DMS79 (cell line): ENCODE measurements around the gene CHRD.
"Not testable (repeated sequence)": the region's sequence is repeated elsewhere in the genome, so short reads cannot be mapped to it uniquely, and the experiment has no call there.

ENCODE experiments used
- DNase-seq: peaks from one replicate; lab custom pipeline; 2025; lab: John Stamatoyannopoulos, UW

The CHRD gene

DNA sequence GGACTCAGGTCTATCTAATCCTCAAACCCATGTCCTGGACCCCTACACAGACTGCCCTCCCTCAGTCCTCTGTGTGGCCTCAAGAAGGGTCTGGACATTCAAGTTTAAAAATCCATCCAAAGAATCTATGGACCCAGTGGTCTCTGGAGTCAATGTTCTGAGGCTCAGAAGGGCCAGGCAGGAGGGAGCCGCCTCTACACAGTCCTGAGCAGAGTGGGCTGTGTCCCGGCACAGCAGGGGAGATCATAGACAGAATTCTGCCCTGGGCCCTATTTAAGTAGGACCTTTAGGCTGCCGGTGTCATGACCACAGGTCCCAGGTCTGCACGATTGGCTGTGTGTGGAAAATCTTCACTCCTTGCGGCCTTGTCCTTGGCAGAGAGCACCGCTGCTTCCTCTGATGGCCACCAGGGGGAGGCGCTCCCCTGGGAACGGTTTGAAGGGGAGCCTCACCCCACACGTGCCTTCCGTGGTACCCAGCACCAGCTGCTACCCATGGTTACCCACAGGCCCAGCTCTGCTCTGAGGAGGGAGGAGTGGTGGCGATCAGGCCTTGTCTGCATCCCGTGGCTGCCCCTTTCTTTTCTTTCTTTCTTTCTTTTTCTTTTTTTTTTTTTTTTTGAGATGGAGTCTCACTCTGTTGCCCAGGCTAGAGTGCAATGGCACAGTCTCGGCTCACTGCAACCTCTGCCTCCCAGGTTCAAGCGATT lies 37.9 kb downstream of the CHRD start:
- DNase-seq = no peak

DNA sequence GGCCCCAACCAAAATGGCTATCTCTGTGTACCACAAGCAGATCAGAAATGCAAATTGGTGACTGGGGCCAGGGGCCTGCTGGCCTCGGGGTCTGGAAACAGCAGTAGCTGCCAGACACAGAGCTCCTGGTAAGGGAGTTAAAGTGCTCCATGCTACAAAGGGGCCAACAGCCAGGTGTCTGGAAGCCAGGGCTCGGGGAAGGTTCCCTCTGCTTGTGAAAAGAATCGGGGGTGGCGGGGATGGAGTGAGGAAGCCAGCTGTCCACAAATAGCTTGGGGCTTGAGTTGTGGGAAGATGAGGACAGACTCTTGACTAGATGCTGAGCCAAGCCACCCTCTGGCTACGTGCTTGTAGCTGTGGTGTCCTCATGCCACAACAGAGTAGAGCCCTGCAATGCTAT lies 39.3 kb downstream of the CHRD start:
- no peak for DNase-seq

DNA sequence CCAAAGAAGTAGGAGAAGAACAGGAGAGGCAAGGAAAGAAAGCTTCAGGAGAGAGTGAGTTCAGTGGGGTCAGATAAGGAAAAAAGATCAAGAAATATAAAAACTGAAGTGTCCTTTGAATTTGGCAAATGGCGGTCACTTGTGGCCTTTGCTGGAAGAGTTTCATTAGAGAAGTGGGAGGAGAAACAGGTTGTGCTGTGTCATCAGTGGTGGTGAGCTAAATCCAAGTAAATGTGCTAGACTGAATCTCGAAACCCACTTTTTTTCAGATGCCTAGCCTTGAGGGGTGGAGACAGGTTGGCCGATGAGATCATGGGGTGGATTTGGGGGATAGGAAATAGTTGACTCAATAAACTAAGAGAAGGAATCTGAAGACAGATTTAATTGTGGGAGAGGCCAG lies 43.7 kb downstream of the CHRD start:
- DNase-seq = no peak

DNA sequence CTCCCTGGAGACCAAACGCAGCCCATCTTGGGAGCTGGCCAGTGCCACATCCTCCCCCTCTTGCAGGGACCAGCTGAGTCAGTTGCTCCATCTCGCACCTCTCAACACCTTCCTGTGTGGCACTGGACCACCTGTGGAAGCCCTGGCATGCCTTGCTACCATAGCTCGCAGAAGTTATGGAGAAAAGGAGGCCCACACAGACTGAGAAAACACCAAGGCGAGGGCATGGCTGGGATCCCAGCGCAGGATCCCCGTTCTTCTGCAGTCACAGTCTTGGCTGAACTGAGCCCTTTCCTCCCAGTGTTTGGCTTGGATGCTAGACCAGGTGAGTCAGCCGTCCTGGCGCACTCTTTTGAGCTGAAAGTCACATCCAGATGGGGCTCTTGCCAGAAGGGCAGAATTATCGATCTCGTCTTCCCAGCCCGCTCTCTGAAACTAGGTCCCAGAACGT lies 46.9 kb downstream of the CHRD start:
- DNase-seq = no peak

DNA sequence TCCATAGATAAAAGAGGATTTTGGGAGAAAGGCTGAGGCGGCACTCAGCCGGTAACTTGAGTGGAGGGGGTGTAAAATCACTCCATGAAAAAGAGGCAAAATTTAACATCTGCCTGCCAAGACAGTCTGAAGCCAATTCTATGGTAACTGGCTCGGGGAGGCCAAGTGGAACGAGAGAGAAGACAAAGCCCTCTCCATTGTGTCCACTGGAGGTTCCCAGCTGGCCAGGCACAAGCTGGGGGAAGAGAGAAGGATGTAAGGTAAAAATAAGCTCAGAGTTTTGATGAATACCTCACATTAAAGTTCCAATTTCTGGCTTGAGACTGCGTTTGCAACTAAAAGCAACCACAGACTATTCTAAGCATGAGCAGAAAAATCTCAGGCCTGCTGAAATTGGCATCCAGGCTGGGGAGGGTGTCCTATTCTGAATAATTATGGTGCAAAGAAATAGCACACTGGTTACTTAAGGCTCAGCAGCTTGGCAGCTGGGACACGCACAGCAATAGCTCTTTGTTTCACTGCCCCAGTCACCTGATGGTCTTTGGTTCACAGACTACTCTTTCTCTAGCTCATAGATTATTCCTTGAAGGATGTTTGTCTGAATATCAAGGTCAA lies 48.8 kb downstream of the CHRD start:
- no peak for DNase-seq

DNA sequence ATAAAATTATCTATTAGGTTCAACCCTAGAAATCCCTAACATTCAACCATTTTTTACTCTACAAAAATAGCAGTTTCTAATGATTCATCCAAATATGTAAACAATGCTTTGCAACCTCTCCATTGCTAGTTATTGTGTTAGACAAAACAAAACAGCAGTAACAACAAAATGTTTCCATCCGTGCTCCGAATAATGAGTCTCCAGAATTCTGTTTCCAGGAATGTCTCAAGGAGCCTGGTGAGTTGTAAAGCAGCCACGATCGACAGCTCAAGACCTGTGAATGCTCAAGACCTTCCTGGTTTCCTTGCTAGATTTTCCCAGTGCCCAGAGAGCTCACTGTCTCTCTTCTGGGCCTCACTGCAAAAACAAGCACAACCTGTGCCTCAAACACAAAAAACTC lies 49.9 kb downstream of the CHRD start:
- no peak for DNase-seq

DNA sequence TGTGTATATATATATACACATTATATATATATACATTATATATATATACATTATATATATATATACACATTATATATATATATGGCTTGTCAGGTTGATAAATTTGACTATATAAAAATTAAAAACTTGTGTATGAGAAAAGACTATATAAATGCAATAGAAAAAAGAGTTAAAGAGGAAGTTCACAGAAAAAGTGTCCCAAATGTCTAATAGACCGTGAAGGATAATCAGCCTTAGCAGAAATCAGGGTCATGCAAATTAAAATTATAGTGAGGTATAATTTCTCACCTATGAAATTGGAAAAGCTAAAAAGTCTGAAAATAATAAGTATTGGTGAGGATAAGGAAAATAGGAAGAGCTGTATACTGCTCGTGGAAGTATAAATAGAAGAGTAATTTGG lies 51.1 kb downstream of the CHRD start:
- DNase-seq = no peak

DNA sequence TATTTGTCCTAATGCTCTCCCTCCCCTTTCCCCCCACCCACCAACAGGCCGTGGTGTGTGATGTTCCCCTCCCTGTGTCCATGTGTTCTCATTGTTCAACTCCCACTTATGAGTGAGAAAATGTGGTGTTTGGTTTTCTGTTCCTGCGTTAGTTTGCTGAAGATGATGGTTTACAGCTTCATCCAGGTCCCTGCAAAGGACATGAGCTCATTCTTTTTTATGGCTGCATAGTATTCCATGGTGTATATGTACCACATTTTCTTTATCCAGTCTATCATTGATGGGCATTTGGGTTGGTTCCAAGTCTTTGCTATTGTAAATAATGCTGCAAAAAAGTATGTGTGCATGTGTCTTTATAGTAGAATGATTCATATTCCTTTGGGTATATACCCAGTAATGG lies 53.3 kb downstream of the CHRD start:
- not testable (repeated sequence) for DNase-seq

DNA sequence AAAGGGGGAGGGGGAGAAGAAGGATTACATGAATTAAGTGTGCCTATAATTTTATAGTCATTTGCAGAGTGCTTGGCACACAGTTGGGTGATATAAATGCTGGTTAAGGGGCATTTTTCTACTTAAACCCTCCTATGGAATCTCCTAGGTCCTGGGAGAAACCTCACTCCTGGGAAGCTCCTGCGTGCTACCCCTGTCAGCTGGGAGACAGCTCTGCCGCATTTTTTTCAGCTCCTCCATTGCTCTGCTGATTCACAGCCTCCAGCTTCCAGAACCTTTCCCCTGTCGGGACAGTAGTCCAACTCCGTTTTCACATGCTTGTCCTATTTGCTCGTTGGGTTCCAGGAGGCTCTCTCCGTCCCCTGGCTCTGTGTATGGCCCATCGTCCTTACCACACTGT lies 59.2 kb downstream of the CHRD start:
- DNase-seq = no peak
